H54 (cell line): ENCODE results near the gene BNIP2.
A peak's percentile ranks its signal among the peaks of the same experiment; 100 is the strongest.
"Not testable (repeated sequence)": the region's sequence is repeated elsewhere in the genome, so short reads cannot be mapped to it uniquely, and the experiment has no call there.

Source experiments
- DNase-seq: peaks from one replicate; pipeline ENCODE4 v3.0.0; 2011; ENCODE audit warnings: low spot score, mixed read lengths; ENCODE audit not compliant: insufficient read length
- FAIRE-seq: peaks from 3 replicates; lab custom pipeline; 2011; peaks lifted over from hg19 to GRCh38; lab: Jason Lieb, UNC
- POLR2A ChIP-seq: IDR thresholded peaks from 2 replicates; pipeline ENCODE4 v1.6.1; 2011; ENCODE audit warnings: low read depth, mild to moderate bottlenecking, low read length

Gene BNIP2

GRCh38 chr15:59701880-59702279 lies 12.8 kb upstream of the BNIP2 start:
- no peak for FAIRE-seq
- DNase-seq = no peak
- no peak for TF ChIP-seq POLR2A

GRCh38 chr15:59699810-59700431 lies 10.8 kb upstream of the BNIP2 start:
- DNase-seq = no peak
- no peak for FAIRE-seq
- TF ChIP-seq POLR2A = no peak

- FAIRE-seq, DNase-seq: not testable (repeated sequence)
Observed at GRCh38 chr15:59698065-59698464, 8.9 kb upstream of the BNIP2 start.

DNA sequence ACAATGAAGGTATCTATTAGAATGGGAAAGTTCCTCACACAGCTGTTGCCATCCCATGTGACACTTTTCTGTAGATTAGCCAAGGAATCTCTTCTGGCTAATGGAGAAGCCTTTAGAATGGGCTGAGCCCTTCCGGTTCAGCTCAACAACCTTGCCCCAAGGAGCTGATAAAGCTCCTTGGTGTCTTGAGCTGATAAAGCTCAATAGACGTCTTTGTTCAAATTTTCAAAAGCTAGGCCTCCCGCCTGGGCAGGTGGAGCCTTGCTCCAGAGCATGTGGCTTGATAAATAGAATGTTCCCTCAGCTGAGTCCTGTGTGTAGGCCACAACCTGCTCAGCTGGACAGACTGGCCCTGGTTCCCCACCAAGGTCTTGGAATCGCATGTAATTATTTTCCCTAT lies 7.2 kb upstream of the BNIP2 start:
- TF ChIP-seq POLR2A = no peak
- FAIRE-seq = no peak
- no peak for DNase-seq

DNA sequence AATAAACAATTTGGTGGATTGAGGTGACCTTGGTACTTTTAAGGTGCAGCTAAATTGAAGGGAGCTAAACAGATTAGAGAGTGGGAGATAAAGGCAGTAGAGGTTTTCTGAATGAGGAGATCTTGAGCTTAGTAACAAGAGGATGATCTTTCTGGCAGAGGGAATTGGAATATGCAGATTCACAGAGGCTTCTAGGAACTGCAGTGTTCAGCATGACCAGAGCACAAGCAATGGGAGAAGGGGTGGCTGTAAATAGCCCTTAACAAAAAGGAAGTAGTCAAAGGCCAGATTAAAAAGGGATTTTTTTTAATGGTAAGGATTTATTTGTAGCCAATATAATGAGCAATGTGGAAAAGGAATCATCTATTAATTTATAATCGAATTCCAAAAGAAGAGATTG lies 5.7 kb upstream of the BNIP2 start:
- no peak for DNase-seq
- no peak for FAIRE-seq
- TF ChIP-seq POLR2A = no peak

- FAIRE-seq (no peak), DNase-seq (no peak)
- TF ChIP-seq POLR2A = no peak
Observed at GRCh38 chr15:59691194-59691805, 2.2 kb upstream of the BNIP2 start.

GRCh38 chr15:59689626-59690236 lies 611 bp upstream of the BNIP2 start:
- no peak for FAIRE-seq
- TF ChIP-seq POLR2A = no peak
- no peak for DNase-seq

GRCh38 chr15:59688423-59688781 lies 718 bp downstream of the BNIP2 start:
- FAIRE-seq (no peak), DNase-seq (no peak)
- no peak for TF ChIP-seq POLR2A

- TF ChIP-seq POLR2A = no peak
- DNase-seq (no peak), FAIRE-seq (no peak)
Observed at GRCh38 chr15:59687836-59688235, 1.3 kb downstream of the BNIP2 start.

GRCh38 chr15:59686389-59686788 lies 2.7 kb downstream of the BNIP2 start:
- FAIRE-seq = no peak
- TF ChIP-seq POLR2A = no peak
- DNase-seq = no peak

DNA sequence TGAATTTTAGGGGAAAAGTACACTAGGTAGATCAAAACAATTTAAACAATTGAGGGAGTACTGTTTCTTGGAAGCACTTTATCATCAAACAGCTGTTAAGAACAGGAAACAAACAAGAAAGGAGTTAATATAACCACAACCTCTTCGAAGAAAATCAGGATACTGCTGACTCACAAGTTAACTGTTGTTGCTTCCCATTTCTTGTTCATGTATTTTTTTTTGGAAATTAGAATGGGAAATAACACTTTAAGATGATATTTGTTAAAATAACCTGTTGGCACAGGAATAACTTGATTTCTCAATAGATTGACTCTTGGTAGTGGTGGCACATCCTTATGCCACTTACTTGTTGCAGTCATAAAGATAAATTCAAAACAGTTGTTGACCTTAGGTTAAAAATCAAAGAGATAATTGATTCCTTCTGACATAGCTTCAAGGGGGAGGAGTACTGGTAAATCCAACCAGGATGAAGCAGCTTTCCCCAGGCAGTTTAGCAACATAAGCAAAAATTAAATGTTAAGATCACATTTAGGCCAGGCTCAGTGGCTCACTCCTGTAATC lies 3.3 kb downstream of the BNIP2 start:
- no peak for TF ChIP-seq POLR2A
- FAIRE-seq (no peak), DNase-seq (peak; percentile 9)

DNA sequence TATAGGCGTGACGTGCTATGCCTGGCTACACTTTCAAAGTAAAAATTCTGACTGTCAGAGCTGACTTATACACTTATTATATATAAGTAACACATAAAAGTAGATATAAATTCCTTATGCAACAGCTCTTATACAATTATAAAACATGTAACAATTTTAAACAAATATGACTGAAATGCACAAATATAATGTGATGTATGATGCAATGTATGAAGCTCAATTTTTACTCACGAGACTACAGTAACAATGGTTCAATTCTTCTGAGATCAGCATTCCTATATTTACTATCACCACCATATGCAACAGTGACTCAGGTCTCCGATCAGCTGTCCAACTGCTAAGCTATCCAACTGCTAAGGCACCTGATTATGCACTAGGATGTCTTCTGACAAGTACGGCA lies 8.2 kb downstream of the BNIP2 start:
- FAIRE-seq (no peak), DNase-seq (no peak)
- TF ChIP-seq POLR2A = no peak

- DNase-seq = no peak
- TF ChIP-seq POLR2A = no peak
- FAIRE-seq = no peak
Observed at GRCh38 chr15:59680346-59680745, 8.8 kb downstream of the BNIP2 start.

- TF ChIP-seq POLR2A = no peak
- FAIRE-seq (no peak), DNase-seq (no peak)
Observed at GRCh38 chr15:59678620-59679019, 10.5 kb downstream of the BNIP2 start.

GRCh38 chr15:59678172-59678571 lies 10.9 kb downstream of the BNIP2 start:
- FAIRE-seq (no peak), DNase-seq (no peak)
- no peak for TF ChIP-seq POLR2A
